Measurements from ENCODE around the gene MKRN2. TPM values are rescaled to one million over a fixed set of nuclear protein-coding genes. Genes with fewer than 3 reads are reported as not detected.

MKRN2 gene
- total and polyA plus RNA-seq, 2 of the 8 experiments (the other 6 are each of a cell fraction or from before 2014, with no cell fraction given), result 15.3 to 17.6 TPM

DNA sequence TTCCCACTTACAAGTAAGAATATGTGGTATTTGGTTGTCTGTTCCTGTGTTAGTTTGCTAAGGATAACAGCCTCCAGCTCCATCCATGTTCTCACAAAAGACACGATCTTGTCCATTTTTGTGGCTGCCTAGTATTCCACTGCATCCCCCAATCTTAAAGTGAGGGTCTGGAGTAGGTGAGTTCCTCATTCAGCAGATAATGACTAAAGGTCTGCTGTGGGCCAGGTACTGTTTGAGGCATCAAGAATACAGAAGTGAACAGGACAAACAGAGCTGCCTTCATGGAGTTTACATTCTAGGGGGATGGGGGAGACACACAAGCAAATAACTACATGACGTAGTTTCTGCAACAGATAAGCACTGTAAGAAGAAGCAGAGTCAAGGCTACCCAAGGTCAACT is 35.9 kb upstream of the MKRN2 start:
- H4K91ac ChIP-seq (replicated peaks; ENCODE audit: insufficient read length, low read length), result no peak overlapping the region
- WGBS, 2 experiments (ENCODE audit: extremely low coverage in 1 of 2, insufficient coverage in 1 of 2, insufficient read length in 1 of 2, insufficient replicate concordance in 2 of 2, low coverage in 1 of 2, low lambda C conversion rate in 2 of 2, missing lambda C conversion rate in 1 of 2), result 86% methylated on average over 2 of the region's 2 CpGs; no CpG with 5 or more reads in 1 of the 2 experiments

More for the DNA sequence above, 35.9 kb upstream of the MKRN2 start:
- no peak for DNase-seq (ENCODE audit: low read depth in 1 of 2, low spot score in 2 of 2)
- Histone ChIP-seq H3K79me1 (ENCODE audit: low read depth, low read length) (peaks cover 2% of the 10 kb centered on the region; the same call in 1 of the 2 replicates), H3K18ac (ENCODE audit: extremely low read depth, low read length) (no peak overlapping the region), H3K4ac (replicated peaks; ENCODE audit: insufficient read length, low read depth, low read length) (no peak overlapping the region), H2BK5ac (ENCODE audit: low read depth, low read length) (no peak overlapping the region), H3K23ac (ENCODE audit: insufficient read length) (no peak overlapping the region), H3K79me2 (ENCODE audit: control insufficient read depth in 1 of 2, insufficient read depth in 2 of 2, low read length in 2 of 2) (no peaks in the 10 kb centered on the region), H3K36me3 (ENCODE audit: control insufficient read depth in 2 of 4, insufficient read depth in 4 of 4, low read length in 3 of 4) (peaks cover 2 to 21% (median 10%) of the 10 kb centered on the region in 4 experiments; a peak in 6 of 8 replicates), H4K5ac (ENCODE audit: insufficient read length, low read depth, low read length) (no peak overlapping the region), H3K4me2 (ENCODE audit: insufficient read depth in 1 of 2, low read depth in 2 of 2, low read length in 2 of 2) (no peak overlapping the region), H3K27ac (ENCODE audit: low read depth, low read length) (no peak overlapping the region), H3K4me3 (ENCODE audit: extremely low read depth in 1 of 4, insufficient read depth in 2 of 4, low read depth in 3 of 4, low read length in 4 of 4) (no peak overlapping the region), H3K56ac (replicated peaks; ENCODE audit: insufficient read length, low read depth, low read length) (no peak overlapping the region), H2AFZ (ENCODE audit: low read length) (no peak overlapping the region), H2BK15ac (ENCODE audit: low read length) (no peak overlapping the region), H3K14ac (ENCODE audit: insufficient read length) (no peak overlapping the region), H4K8ac (ENCODE audit: extremely low read depth, insufficient read depth, low read length) (no peak overlapping the region), H2BK12ac (ENCODE audit: low read depth, low read length) (no peak overlapping the region), H2BK120ac (replicated peaks; ENCODE audit: low read depth, low read length) (no peak overlapping the region), H3K9ac (replicated peaks in 1 of 4; ENCODE audit: extremely low read depth in 1 of 4, low read depth in 3 of 4, low read length in 3 of 4) (no peak overlapping the region), H4K20me1 (replicated peaks in 1 of 2; ENCODE audit: control insufficient read depth in 1 of 2, insufficient read depth in 2 of 2, low read length in 2 of 2) (peaks cover 0 to 2% of the 10 kb centered on the region in 2 experiments), H2AK5ac (ENCODE audit: low read depth, low read length) (no peak overlapping the region), H3K4me1 (replicated peaks in 1 of 4; ENCODE audit: control insufficient read depth in 3 of 4, insufficient read depth in 4 of 4, low read length in 3 of 4) (no peaks in the 10 kb centered on the region), H3K27me3 (replicated peaks in 1 of 4; ENCODE audit: control insufficient read depth in 3 of 4, extremely low read depth in 1 of 4, insufficient read depth in 3 of 4, low read length in 3 of 4) (no peaks in the 10 kb centered on the region), H2BK20ac (ENCODE audit: low read length) (no peak overlapping the region), H3K9me3 (ENCODE audit: insufficient read depth in 2 of 2, low read depth in 1 of 2, low read length in 1 of 2) (no peaks in the 10 kb centered on the region), H3K23me2 (ENCODE audit: low read depth, low read length) (no peaks in the 10 kb centered on the region; the same call in 1 of the 2 replicates)
- CTCF ChIA-PET (ENCODE audit: partially characterized antibody), result interaction anchor here (1.0 kb wide), 1 partner anchor 18 kb away, joined by 3 read pairs; no protein-coding TSS in a partner anchor
- POLR2A ChIA-PET (ENCODE audit: partially characterized antibody), result interaction anchor here (1.1 kb wide), 1 partner anchor 11 kb away, joined by 3 read pairs; no protein-coding TSS in a partner anchor
- TF ChIP-seq E2F6 (IDR thresholded peaks at IDR 0.05) (no peak), SIRT6 (IDR thresholded peaks at IDR 0.05; ENCODE audit: low read length) (no peak), TAF1 (IDR thresholded peaks at IDR 0.05; ENCODE audit: low read depth, low read length) (no peak), RNF2 (IDR thresholded peaks at IDR 0.05; ENCODE audit: borderline replicate concordance, low read depth, low read length, missing control alignments, poor library complexity, severe bottlenecking) (no peak), SP2 (IDR thresholded peaks at IDR 0.05; ENCODE audit: low read length) (no peak), POLR2AphosphoS5 (IDR thresholded peaks at IDR 0.05; ENCODE audit: low read depth, low read length) (no peak), CREB1 (IDR thresholded peaks at IDR 0.05) (no peak), USF2 (IDR thresholded peaks at IDR 0.05; ENCODE audit: low read length) (no peak), YY1 (IDR thresholded peaks at IDR 0.05; ENCODE audit: low read depth, low read length) (no peak), HDAC2 (IDR thresholded peaks at IDR 0.05; ENCODE audit: borderline replicate concordance in 1 of 2, low read depth in 2 of 2, low read length in 2 of 2) (no peak), RXRA (IDR thresholded peaks at IDR 0.05; ENCODE audit: insufficient read depth, low read depth, low read length) (no peak)
- FAIRE-seq, result no peak
